ENCODE results near the gene GAS7.

- TF ChIP-seq POLR2AphosphoS5 (IDR thresholded peaks at IDR 0.05) (no peak), POLR2A (IDR thresholded peaks at IDR 0.05) (no peak), CTCF (IDR thresholded peaks at IDR 0.05) (no peak), EP300 (IDR thresholded peaks at IDR 0.05) (no peak)
Observed at GRCh38 chr17:9943343-9943742, 255.1 kb downstream of the GAS7 start.

All from gastroesophageal sphincter (tissue), 3 donors.